ENCODE results near the gene C14orf180.

The C14orf180 gene

DNA sequence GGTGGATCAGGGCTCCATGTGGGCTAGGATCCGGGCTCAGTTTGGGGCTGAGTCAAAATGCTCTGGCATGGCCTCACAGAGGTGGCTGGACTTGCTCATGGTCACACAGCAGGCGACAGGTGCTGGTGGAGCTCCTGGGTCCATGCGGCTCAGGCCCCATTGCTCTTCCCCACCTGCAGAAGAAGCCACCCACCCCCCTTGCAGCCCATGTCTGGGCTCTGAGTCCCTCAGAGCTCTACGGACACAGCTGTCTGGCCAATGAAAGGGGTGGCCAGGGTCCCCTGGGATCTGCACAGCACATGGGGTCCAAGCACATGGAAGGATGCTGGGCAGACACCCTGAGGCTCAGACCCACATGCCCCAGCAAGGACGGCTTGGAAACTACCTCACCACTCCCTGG is 17.0 kb upstream of the C14orf180 start:
- Histone ChIP-seq H2AFZ (ENCODE audit: low read depth, low read length) (no peak overlapping the region), H3K27me3 (ENCODE audit: low read depth, low read length) (peaks cover 21% of the 10 kb centered on the region), H3K9ac (ENCODE audit: low read length) (no peak overlapping the region), H3K4me2 (ENCODE audit: low read length) (no peak overlapping the region), H3K4me1 (ENCODE audit: low read length) (peaks cover 26% of the 10 kb centered on the region), H3K36me3 (replicated peaks; ENCODE audit: low read depth, low read length) (no peaks in the 10 kb centered on the region), H4K20me1 (ENCODE audit: insufficient read depth, low read length) (no peaks in the 10 kb centered on the region), H3K9me3 (ENCODE audit: insufficient read depth, low read length) (no peaks in the 10 kb centered on the region), H3K4me3 (ENCODE audit: low read length) (no peak overlapping the region), H3K27ac (ENCODE audit: low read length) (no peak overlapping the region), H3K79me2 (ENCODE audit: low read length) (no peaks in the 10 kb centered on the region)
- no peak for TF ChIP-seq EZH2phosphoT487 (IDR thresholded peaks at IDR 0.05; ENCODE audit: low read depth)
- TF ChIP-seq, protein P1, sequence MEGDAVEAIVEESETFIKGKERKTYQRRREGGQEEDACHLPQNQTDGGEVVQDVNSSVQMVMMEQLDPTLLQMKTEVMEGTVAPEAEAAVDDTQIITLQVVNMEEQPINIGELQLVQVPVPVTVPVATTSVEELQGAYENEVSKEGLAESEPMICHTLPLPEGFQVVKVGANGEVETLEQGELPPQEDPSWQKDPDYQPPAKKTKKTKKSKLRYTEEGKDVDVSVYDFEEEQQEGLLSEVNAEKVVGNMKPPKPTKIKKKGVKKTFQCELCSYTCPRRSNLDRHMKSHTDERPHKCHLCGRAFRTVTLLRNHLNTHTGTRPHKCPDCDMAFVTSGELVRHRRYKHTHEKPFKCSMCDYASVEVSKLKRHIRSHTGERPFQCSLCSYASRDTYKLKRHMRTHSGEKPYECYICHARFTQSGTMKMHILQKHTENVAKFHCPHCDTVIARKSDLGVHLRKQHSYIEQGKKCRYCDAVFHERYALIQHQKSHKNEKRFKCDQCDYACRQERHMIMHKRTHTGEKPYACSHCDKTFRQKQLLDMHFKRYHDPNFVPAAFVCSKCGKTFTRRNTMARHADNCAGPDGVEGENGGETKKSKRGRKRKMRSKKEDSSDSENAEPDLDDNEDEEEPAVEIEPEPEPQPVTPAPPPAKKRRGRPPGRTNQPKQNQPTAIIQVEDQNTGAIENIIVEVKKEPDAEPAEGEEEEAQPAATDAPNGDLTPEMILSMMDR (IDR thresholded peaks at IDR 0.05; ENCODE audit: low read depth, low read length), result no peak

DNA sequence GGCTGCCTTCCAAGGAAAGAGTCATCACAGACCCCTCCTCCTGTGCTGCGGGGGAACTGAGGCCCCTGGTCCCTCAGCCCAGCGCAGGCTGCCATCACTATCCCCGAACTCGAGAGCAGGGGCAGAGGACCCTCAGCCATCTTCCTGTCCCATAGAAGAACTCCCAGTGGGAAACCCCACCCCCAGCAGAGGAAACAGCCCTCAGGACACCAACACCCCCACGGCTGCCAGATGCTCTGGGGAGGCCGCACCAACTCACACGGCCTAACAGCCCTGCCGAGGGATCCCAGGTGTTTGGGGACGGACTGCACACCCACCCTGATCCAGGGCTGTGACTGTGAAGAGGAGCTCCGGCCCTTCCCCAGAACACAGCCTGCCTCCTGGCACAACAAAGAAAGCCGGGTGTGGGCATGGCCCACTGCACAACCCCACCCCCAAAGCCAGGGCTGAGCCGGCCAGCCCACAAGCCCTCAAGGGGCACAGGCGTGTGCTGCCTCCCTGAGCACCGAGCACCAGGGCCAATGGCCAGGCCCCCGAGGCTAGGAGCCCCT is 16.3 kb upstream of the C14orf180 start:
- H3K79me2 ChIP-seq (ENCODE audit: low read length), result no peaks in the 10 kb centered on the region
- H3K4me1 ChIP-seq (ENCODE audit: low read length), result peaks cover 26% of the 10 kb centered on the region
- no peaks in the 10 kb centered on the region for H3K36me3 ChIP-seq (replicated peaks; ENCODE audit: low read depth, low read length)
- no peak overlapping the region for H3K9ac ChIP-seq (ENCODE audit: low read length)
- H3K4me3 ChIP-seq (ENCODE audit: low read length), result peak overlapping the region; percentile 58; the same call in 1 of the 2 replicates
- H3K27me3 ChIP-seq (ENCODE audit: low read depth, low read length), result peaks cover 17% of the 10 kb centered on the region
- no peaks in the 10 kb centered on the region for H3K9me3 ChIP-seq (ENCODE audit: insufficient read depth, low read length)
- H3K4me2 ChIP-seq (ENCODE audit: low read length), result peak overlapping the region; percentile 66
- H4K20me1 ChIP-seq (ENCODE audit: insufficient read depth, low read length), result no peaks in the 10 kb centered on the region
- no peak for TF ChIP-seq EZH2phosphoT487 (IDR thresholded peaks at IDR 0.05; ENCODE audit: low read depth)
- TF ChIP-seq, protein P1 (IDR thresholded peaks at IDR 0.05; ENCODE audit: low read depth, low read length), result no peak
- no peak overlapping the region for H3K27ac ChIP-seq (ENCODE audit: low read length)
- H2AFZ ChIP-seq (ENCODE audit: low read depth, low read length), result peak overlapping the region; percentile 75; the same call in 1 of the 2 replicates

DNA sequence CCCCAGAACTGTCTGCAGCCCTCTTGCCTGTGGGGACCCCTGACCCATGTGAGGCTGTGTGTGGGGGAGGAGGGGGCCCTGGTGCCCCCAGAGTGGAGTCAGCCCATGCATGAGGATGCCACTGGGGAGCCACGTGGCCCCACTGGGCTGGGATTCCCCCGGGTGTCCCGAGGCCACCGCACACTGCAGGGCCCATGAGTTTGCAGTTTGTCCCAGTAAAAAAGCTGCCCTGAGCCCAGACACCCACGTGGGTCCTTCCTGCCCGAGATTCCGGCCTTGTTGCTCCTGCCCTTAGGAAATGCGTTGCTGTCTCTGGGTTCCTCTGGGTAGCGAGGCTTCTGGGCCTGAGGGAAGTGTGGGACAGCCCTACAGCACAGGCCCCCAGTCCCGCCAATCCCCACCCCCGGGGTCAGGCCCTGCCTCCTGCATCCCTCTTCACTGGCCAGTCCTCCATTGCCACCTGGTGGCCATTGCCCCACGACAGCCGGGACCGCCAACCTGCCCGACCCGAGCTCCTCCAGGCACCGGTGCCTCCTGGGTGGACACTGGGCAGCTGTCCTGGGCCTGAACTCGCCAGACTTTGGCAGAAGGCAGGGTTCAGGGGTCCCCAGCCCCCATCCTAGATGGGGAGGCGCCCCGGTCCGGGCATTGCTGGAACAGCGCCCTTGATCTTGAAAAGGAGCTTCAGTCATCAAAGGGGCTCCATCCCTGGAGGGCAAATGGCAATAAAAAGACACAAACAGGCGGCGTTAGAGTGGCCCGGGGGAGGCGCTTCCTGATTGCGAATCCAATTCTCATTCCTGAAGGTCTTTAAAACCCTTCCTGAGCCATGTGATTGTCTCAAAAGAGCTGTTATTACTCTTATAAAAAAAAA is 15.6 kb upstream of the C14orf180 start:
- Histone ChIP-seq H3K4me3 (ENCODE audit: low read length) (peak overlapping the region; percentile 58), H3K9me3 (ENCODE audit: insufficient read depth, low read length) (no peaks in the 10 kb centered on the region), H3K4me1 (ENCODE audit: low read length) (peaks cover 19% of the 10 kb centered on the region), H2AFZ (ENCODE audit: low read depth, low read length) (peak overlapping the region; percentile 75), H3K4me2 (ENCODE audit: low read length) (peak overlapping the region; percentile 66), H3K9ac (ENCODE audit: low read length) (0 out of 2 replicates have a peak overlapping the region, but pooled peaks have one; percentile 9), H3K36me3 (replicated peaks; ENCODE audit: low read depth, low read length) (no peaks in the 10 kb centered on the region), H3K27ac (ENCODE audit: low read length) (no peak overlapping the region), H4K20me1 (ENCODE audit: insufficient read depth, low read length) (no peaks in the 10 kb centered on the region), H3K79me2 (ENCODE audit: low read length) (no peaks in the 10 kb centered on the region), H3K27me3 (ENCODE audit: low read depth, low read length) (peaks cover 17% of the 10 kb centered on the region)
- TF ChIP-seq EZH2phosphoT487 (IDR thresholded peaks at IDR 0.05; ENCODE audit: low read depth), result no peak
- TF ChIP-seq, protein P1 (IDR thresholded peaks at IDR 0.05; ENCODE audit: low read depth, low read length), result peak; percentile 78

Measured in OCI-LY3 (cell line).